ENCODE measurements around the gene EVI5.

The EVI5 gene

GRCh38 chr1:92481971-92482664 is 302.8 kb downstream of the EVI5 start:
- DNase-seq: no peak

GRCh38 chr1:92481599-92481925 is 303.3 kb downstream of the EVI5 start:
- DNase-seq: no peak

- no peak for DNase-seq
Measured at GRCh38 chr1:92480813-92481598, 303.9 kb downstream of the EVI5 start.

- no peak for DNase-seq
Measured at GRCh38 chr1:92480200-92480812, 304.6 kb downstream of the EVI5 start.

- no peak for DNase-seq
Measured at GRCh38 chr1:92479587-92479986, 305.3 kb downstream of the EVI5 start.

- no peak for DNase-seq
Measured at GRCh38 chr1:92478393-92478792, 306.5 kb downstream of the EVI5 start.

- no peak for DNase-seq
Measured at GRCh38 chr1:92476071-92476631, 308.8 kb downstream of the EVI5 start.

GRCh38 chr1:92475029-92475428 is 309.9 kb downstream of the EVI5 start:
- DNase-seq: no peak

GRCh38 chr1:92473781-92474495 is 311.0 kb downstream of the EVI5 start:
- DNase-seq: no peak

- DNase-seq: no peak
Measured at GRCh38 chr1:92470216-92470615, 314.7 kb downstream of the EVI5 start.

GRCh38 chr1:92466683-92467352 is 318.1 kb downstream of the EVI5 start:
- DNase-seq: no peak

- no peak for DNase-seq
Measured at GRCh38 chr1:92465256-92465647, 319.7 kb downstream of the EVI5 start.

GRCh38 chr1:92464588-92465255 is 320.2 kb downstream of the EVI5 start:
- DNase-seq: no peak

- no peak for DNase-seq
Measured at GRCh38 chr1:92461364-92462097, 323.4 kb downstream of the EVI5 start.

- no peak for DNase-seq
Measured at GRCh38 chr1:92459871-92460320, 325.0 kb downstream of the EVI5 start.
